Measurements from ENCODE around the gene BCOR.

BCOR gene

GRCh38 chrX:40104985-40105834 lies 7.5 kb upstream of the BCOR start:
- ATAC-seq: peak; percentile 45
- TF ChIP-seq OSR1 (CRISPR knock-in tag; IDR thresholded peaks at IDR 0.05) (no peak), POU6F1 (CRISPR knock-in tag; IDR thresholded peaks at IDR 0.05; ENCODE audit: borderline replicate concordance, low read depth) (no peak), ZNF565 (CRISPR knock-in tag; conservative IDR thresholded peaks at IDR 0.05; ENCODE audit: low read depth) (no peak), ARNTL (CRISPR knock-in tag; IDR thresholded peaks at IDR 0.05; ENCODE audit: borderline replicate concordance, low read depth) (no peak), CSRNP3 (CRISPR knock-in tag; IDR thresholded peaks at IDR 0.05) (no peak), ZFP30 (CRISPR knock-in tag; IDR thresholded peaks at IDR 0.05) (no peak)

- no peak for TF ChIP-seq RARB (CRISPR knock-in tag; IDR thresholded peaks at IDR 0.05)
- TF ChIP-seq CSRNP3 (CRISPR knock-in tag; IDR thresholded peaks at IDR 0.05): no peak
- TF ChIP-seq ESRRG (CRISPR knock-in tag; IDR thresholded peaks at IDR 0.05): no peak
- no peak for TF ChIP-seq OSR1 (CRISPR knock-in tag; IDR thresholded peaks at IDR 0.05)
- no peak for TF ChIP-seq PATZ1 (CRISPR knock-in tag; IDR thresholded peaks at IDR 0.05; ENCODE audit: borderline replicate concordance)
- TF ChIP-seq BACH2 (CRISPR knock-in tag; IDR thresholded peaks at IDR 0.05; ENCODE audit: borderline replicate concordance): no peak
- no peak for TF ChIP-seq CREB5 (CRISPR knock-in tag; IDR thresholded peaks at IDR 0.05; ENCODE audit: low read depth)
- TF ChIP-seq ARNTL (CRISPR knock-in tag; IDR thresholded peaks at IDR 0.05; ENCODE audit: borderline replicate concordance, low read depth): no peak
- TF ChIP-seq TCF4 (CRISPR knock-in tag; IDR thresholded peaks at IDR 0.05; ENCODE audit: borderline replicate concordance): no peak
- no peak for TF ChIP-seq ZNF70 (CRISPR knock-in tag; IDR thresholded peaks at IDR 0.05)
- no peak for TF ChIP-seq PPARA (CRISPR knock-in tag; IDR thresholded peaks at IDR 0.05; ENCODE audit: borderline replicate concordance)
- TF ChIP-seq ZC3H10 (CRISPR knock-in tag; IDR thresholded peaks at IDR 0.05): no peak
- no peak for TF ChIP-seq ZFP3 (CRISPR knock-in tag; IDR thresholded peaks at IDR 0.05)
- no peak for TF ChIP-seq SNAI2 (CRISPR knock-in tag; IDR thresholded peaks at IDR 0.05)
- no peak for TF ChIP-seq ISL1 (CRISPR knock-in tag; IDR thresholded peaks at IDR 0.05)
- TF ChIP-seq ZNF565 (CRISPR knock-in tag; conservative IDR thresholded peaks at IDR 0.05; ENCODE audit: low read depth): no peak
- TF ChIP-seq ZFP30 (CRISPR knock-in tag; IDR thresholded peaks at IDR 0.05): no peak
- TF ChIP-seq GLIS3 (CRISPR knock-in tag; IDR thresholded peaks at IDR 0.05): no peak
- peak; percentile 8; the same call in 2 of the 3 replicates for ATAC-seq
These were observed 6.8 kb upstream of the BCOR start for GRCh38 chrX:40104630-40104984.

- no peak for TF ChIP-seq CSRNP3 (CRISPR knock-in tag; IDR thresholded peaks at IDR 0.05)
- no peak for TF ChIP-seq SNAI2 (CRISPR knock-in tag; IDR thresholded peaks at IDR 0.05)
- no peak for TF ChIP-seq ZNF565 (CRISPR knock-in tag; conservative IDR thresholded peaks at IDR 0.05; ENCODE audit: low read depth)
- TF ChIP-seq POU6F1 (CRISPR knock-in tag; IDR thresholded peaks at IDR 0.05; ENCODE audit: borderline replicate concordance, low read depth): no peak
- ATAC-seq: no peak
These were observed 6.0 kb upstream of the BCOR start for GRCh38 chrX:40103565-40104323.

Data from SK-N-SH treated with all-trans-retinoic acid at 6 μM for 48 hours (cell line).